Fibroblast of the aortic adventitia (primary cell): ENCODE measurements around the gene PAIP1. TPM values are rescaled to one million over a fixed set of nuclear protein-coding genes. Genes with fewer than 3 reads are reported as not detected.

Experiments used
- DNase-seq: peaks from one replicate; pipeline ENCODE4 v3.0.0-alpha.2; 2010; ENCODE audit warnings: low read depth
- H3K4me3 ChIP-seq: 2 replicates; pipeline ENCODE4 v1.5.1; 2011; ENCODE audit warnings: low read depth, mild to moderate bottlenecking, control low read depth, low read length, moderate library complexity
- CTCF ChIP-seq: IDR thresholded peaks from 2 replicates; pipeline ENCODE4 v1.5.1; 2011; ENCODE audit warnings: mild to moderate bottlenecking, low read length, control low read depth, inconsistent platforms; ENCODE audit not compliant: insufficient read depth
- total RNA-seq: library from RNA; depleted of rRNA; stranded (reverse); fragments of >200 nt; gene quantifications from 2 replicates; pipeline ENCODE4 v1.2.3, GENCODE V29; 2012; ENCODE audit warnings: low replicate concordance

The PAIP1 gene
- total RNA-seq, 1 donor = 113 TPM

DNA sequence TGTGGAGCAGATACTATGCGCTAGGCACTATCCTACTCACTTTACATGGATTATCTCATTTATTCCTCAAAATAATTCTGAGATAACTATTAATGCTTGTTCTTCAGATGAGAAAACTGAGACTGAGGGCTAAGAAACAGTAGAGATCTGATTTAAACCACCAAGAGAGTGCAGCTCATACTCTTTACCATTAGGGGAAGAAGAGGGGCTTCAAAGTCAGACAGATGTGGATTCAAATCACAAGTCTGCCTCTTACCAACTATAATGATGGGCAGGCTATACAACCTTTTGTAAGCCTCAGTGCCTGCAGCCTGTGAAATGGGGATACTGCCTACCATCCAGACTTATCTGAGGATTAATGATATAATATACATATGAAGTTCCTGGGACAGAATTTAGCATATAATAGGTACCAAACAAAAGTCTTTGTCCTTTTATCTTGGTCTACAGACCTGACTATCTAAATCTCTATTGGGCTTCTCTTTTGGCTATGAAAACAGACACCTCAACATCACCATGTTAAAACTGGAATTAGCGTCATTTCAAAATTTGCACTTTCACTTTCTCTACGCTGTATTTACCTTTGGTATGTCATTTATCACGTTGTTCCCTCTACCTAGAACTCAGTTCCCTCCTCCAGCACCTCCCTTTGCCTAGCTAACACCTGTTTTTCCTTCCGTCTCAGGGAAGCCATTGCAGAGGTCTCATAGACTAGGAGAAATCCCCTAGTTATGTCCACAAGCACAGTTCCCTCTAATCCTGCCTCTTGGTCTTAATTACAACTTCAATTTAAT lies 59.4 kb downstream of the PAIP1 start:
- DNase-seq = no peak
- no peak overlapping the region for H3K4me3 ChIP-seq
- no peak for TF ChIP-seq CTCF

DNA sequence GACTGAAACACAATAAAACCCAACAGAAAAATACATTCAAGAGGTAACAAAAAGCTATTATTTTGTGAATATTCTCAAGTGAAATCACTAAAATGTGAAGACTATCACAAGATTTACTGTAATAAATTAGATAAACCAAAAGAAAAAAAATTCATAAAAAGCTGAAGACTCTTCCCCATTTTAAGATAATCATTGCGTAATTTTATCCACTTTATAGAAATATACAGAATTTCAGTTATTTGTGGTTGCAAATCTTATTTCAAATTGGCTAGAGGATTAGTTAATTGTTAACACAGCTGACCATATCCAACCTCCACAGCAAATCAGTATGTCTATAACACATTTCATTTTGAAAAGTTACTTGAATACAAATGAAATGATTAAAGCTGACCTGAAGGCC lies 65.6 kb downstream of the PAIP1 start:
- no peak overlapping the region for H3K4me3 ChIP-seq
- no peak for DNase-seq
- TF ChIP-seq CTCF = no peak

DNA sequence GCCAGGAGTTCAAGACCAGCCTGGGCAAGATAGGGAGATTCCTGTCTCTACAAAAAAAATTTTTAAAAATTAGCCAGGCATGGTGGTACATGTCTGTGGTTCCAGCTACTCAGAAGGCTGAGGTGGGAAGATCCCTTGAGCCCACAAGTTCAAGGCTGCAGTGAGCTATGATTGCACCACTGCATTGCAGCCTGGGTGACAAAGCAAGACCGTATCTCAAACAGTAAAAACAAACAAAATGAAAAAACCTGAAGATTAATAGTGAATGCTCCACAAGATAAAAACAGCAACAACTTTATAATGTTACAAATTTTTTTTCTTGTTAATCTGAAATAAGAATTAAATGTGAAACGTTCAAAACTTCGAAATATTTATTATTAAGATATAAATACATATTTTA lies 70.5 kb downstream of the PAIP1 start:
- TF ChIP-seq CTCF = no peak
- DNase-seq = no peak
- no peak overlapping the region for H3K4me3 ChIP-seq

GRCh38 chr5:43485406-43485805 lies 71.5 kb downstream of the PAIP1 start:
- no peak for DNase-seq
- H3K4me3 ChIP-seq = no peak overlapping the region

GRCh38 chr5:43484106-43484849 lies 72.6 kb downstream of the PAIP1 start:
- peak overlapping the region; percentile 78 for H3K4me3 ChIP-seq
- DNase-seq = peak; percentile 79
- TF ChIP-seq CTCF = peak; percentile 62

More at GRCh38 chr5:43485406-43485805, 71.5 kb downstream of the PAIP1 start:
- no peak for TF ChIP-seq CTCF

GRCh38 chr5:43483298-43484105 lies 73.4 kb downstream of the PAIP1 start, which contains the start of gene TMEM267:
TMEM267 (minus strand) TSS chr5:43483865; CDS start chr5:43453969, 29,896 bp downstream.
- no peak for TF ChIP-seq CTCF
- DNase-seq = peak; percentile 92
- peak within 1 kb of the TSS; percentile 78 for H3K4me3 ChIP-seq
